Stimulated activated naive CD8-positive, alpha-beta T cell treated with anti-CD3 and anti-CD28 coated beads, Interleukin-15, Interleukin-2, amounts not matched to agents 100 ng/mL and 50 ng/mL, for 24 hours (primary cell): ENCODE data around the gene DUSP15.
"Not testable (repeated sequence)": the region's sequence is repeated elsewhere in the genome, so short reads cannot be mapped to it uniquely, and the experiment has no call there.

Experiments used
- H3K27ac Mint-ChIP-seq: one replicate; pipeline ENCODE4 v1.8.0; 2021; ENCODE audit warnings: mild to moderate bottlenecking, mixed read lengths
- H3K27me3 Mint-ChIP-seq: one replicate; pipeline ENCODE4 v1.8.0; 2021; ENCODE audit warnings: mixed read lengths
- H3K36me3 Mint-ChIP-seq: one replicate; pipeline ENCODE4 v1.8.0; 2021; ENCODE audit warnings: low read depth, mixed read lengths
- H3K4me1 Mint-ChIP-seq: one replicate; pipeline ENCODE4 v1.8.0; 2021; ENCODE audit warnings: low read depth, mixed read lengths
- H3K4me3 Mint-ChIP-seq: one replicate; pipeline ENCODE4 v1.8.0; 2021; ENCODE audit warnings: mild to moderate bottlenecking, mixed read lengths
- H3K9me3 Mint-ChIP-seq: one replicate; pipeline ENCODE4 v1.8.0; 2021; ENCODE audit warnings: mixed read lengths

DUSP15 gene

GRCh38 chr20:31816221-31816620, 54.1 kb downstream of the DUSP15 start:
- H3K36me3 Mint-ChIP-seq = no peaks in the 10 kb centered on the region
- no peaks in the 10 kb centered on the region for H3K4me1 Mint-ChIP-seq
- no peaks in the 10 kb centered on the region for H3K9me3 Mint-ChIP-seq
- no peaks in the 10 kb centered on the region for H3K27me3 Mint-ChIP-seq
- H3K27ac Mint-ChIP-seq = no peak overlapping the region
- no peak overlapping the region for H3K4me3 Mint-ChIP-seq

GRCh38 chr20:31815408-31816188, 54.7 kb downstream of the DUSP15 start:
- Mint-ChIP-seq H3K9me3 (no peaks in the 10 kb centered on the region), H3K27me3 (no peaks in the 10 kb centered on the region), H3K4me3 (no peak overlapping the region), H3K4me1 (no peaks in the 10 kb centered on the region), H3K27ac (no peak overlapping the region), H3K36me3 (no peaks in the 10 kb centered on the region)

DNA sequence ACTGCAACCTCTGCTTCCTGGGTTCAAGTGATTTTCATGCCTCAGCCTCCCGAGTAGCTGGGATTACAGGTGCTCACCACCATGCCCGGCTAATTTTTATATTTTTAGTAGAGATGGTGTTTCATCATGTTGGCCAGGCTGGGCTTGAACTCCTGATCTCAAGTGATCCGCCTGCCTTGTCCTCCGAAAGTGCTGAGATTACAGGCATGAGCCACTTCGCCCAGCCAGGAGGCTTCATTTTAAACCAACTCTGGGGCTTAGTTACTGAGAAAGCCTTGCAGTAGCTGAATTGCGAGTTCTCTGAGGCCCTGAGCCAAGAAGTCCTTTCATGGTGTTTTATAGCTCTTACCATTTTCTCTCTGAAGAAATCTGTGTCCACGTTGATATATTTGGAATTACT, 56.2 kb downstream of the DUSP15 start:
- H3K36me3 Mint-ChIP-seq, H3K4me1 Mint-ChIP-seq, H3K4me3 Mint-ChIP-seq, H3K27ac Mint-ChIP-seq, H3K9me3 Mint-ChIP-seq, H3K27me3 Mint-ChIP-seq: not testable (repeated sequence)

GRCh38 chr20:31813611-31814010, 56.7 kb downstream of the DUSP15 start:
- no peaks in the 10 kb centered on the region for H3K9me3 Mint-ChIP-seq
- no peak overlapping the region for H3K4me3 Mint-ChIP-seq
- no peak overlapping the region for H3K27ac Mint-ChIP-seq
- H3K27me3 Mint-ChIP-seq = no peaks in the 10 kb centered on the region
- H3K36me3 Mint-ChIP-seq = no peaks in the 10 kb centered on the region
- H3K4me1 Mint-ChIP-seq = peaks cover 5% of the 10 kb centered on the region

GRCh38 chr20:31811796-31812728, 58.3 kb downstream of the DUSP15 start:
- Mint-ChIP-seq H3K36me3 (no peaks in the 10 kb centered on the region), H3K9me3 (no peaks in the 10 kb centered on the region), H3K27ac (no peak overlapping the region), H3K4me3 (no peak overlapping the region), H3K4me1 (peaks cover 5% of the 10 kb centered on the region), H3K27me3 (no peaks in the 10 kb centered on the region)

DNA sequence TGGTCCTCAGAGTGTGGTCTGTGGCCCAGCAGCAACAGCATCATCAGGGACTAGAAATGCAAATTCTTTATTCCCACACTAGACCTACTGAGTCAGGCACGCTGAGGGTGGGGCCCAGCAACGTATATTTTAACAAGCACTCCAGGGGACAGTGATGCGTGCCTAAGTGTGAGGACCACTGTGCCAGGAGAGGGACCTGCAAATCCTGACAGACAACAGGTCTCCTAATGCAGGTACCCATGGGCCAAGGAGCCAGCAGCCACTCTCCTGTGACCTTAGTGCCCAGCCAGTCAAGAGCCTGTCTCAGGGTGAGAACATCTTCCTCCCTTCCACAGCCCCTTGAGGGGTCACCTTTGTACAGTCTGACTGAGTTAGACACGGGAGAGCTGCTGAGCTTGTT, 59.1 kb downstream of the DUSP15 start:
- Mint-ChIP-seq H3K4me3 (no peak overlapping the region), H3K27ac (no peak overlapping the region), H3K4me1 (peaks cover 5% of the 10 kb centered on the region), H3K36me3 (peaks cover 5% of the 10 kb centered on the region), H3K9me3 (no peaks in the 10 kb centered on the region), H3K27me3 (no peaks in the 10 kb centered on the region)
